ELR (cell line): ENCODE measurements around the gene HTRA2.

ENCODE experiments used
- DNase-seq: peaks from one replicate; pipeline ENCODE4 v3.0.0-alpha.2; 2015; ENCODE audit warnings: low read depth

Gene HTRA2

GRCh38 chr2:74562126-74562775 lies 32.5 kb downstream of the HTRA2 start:
- peak; percentile 29 for DNase-seq

DNA sequence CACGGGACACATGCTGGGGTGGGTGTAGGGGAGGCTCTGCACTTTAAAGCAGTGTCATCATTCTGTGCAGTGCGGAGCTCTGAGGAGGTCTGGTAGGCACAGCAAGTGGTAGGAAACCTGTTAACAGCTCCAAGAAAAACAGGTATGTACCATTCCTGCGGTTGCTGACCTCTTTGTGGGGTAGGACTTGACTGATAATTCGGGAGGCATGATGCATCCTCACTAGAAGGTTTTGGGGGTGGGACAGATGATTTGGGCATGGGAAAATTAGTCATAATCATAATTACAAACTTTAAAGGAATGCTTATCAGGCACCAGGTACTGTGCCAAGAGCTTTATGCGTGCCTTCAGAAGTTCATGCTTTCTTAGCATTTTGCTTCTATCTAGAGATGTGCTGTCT lies 34.5 kb downstream of the HTRA2 start:
- peak; percentile 71 for DNase-seq

DNA sequence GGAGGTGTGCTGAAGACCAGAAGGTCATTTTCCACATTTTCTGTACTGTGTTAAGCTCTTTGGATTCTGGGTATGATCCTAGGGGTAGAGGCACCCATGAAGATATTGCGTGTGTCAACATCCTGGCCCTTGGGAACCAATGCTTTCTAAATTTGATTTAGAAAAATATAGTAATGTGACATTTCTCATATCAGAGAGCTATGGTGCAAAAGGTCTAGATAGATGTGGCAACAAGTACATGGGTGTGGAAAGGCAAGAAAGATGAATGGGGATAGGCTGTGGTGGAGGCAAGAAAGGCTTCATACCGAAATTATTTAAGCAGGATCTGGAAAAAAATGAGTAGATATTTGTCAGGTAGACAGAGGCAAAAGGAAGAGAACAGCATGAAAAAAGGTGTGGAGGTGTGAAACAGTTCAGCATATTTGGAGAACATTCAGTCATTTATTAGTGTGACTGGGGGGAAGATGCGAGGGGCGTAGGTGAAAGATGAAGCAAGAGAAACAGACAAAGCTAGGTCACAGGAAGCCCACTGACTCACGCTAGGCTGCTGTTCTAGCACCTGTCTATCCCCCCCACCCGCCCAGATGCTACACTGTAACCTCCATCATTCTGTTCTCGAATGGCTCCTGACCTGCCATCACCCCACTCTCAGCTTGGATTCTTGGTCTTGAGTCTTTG lies 36.5 kb downstream of the HTRA2 start:
- no peak for DNase-seq

DNA sequence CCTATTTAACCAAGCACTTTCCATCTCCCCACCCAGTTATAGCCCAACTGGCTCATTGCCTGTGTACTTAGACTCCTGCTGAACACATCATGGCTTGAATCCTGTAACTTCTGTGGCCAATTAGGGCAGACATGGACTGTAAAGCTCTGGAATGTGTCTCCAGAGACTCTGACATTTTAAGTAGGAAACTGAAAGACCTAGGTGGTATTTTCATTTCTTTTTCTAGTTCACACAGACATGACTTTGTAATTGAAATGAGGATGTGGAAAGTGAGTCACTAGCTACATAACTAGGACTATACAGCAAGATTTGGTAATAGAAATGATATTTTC lies 37.0 kb downstream of the HTRA2 start:
- DNase-seq = peak; percentile 85

DNA sequence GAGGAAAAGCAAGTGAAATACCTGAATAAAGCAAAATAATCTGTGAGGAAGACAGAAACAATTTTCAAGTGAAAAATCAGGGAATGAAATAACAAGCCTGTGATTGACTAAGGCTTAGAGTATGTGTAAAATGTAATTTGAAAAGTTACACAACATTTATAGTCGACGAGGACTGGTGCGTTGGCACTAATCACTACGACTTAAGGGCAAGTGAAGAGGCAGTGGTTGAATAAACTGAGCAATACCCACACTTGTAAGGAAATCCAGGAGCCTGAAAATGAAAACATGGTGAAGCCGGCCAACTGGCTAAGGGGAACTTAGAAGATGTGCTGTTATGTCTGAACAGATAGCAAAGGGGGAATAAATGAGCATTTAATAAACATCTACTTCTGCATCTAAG lies 38.1 kb downstream of the HTRA2 start:
- peak; percentile 94 for DNase-seq

DNA sequence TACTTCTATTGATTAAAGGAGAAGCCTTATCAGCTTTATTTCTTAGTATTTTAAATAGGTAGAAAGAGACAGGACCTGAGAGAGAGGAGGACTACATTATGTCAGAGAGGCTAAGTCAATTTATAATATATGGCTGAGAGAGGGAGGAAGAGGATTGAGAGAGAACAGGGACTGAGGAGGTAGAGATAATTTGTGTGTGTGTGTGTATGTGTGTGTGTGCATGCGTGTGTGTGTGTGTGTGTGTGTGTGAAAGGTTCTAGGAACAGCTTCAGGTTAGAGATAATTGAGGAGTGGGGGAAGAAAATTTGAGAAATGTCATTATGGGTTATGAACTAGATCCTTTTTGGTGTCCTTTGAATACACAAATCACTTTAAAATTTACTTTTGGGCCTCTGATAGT lies 40.0 kb downstream of the HTRA2 start:
- no peak for DNase-seq

GRCh38 chr2:74571058-74571457 lies 41.3 kb downstream of the HTRA2 start:
- DNase-seq = no peak

DNA sequence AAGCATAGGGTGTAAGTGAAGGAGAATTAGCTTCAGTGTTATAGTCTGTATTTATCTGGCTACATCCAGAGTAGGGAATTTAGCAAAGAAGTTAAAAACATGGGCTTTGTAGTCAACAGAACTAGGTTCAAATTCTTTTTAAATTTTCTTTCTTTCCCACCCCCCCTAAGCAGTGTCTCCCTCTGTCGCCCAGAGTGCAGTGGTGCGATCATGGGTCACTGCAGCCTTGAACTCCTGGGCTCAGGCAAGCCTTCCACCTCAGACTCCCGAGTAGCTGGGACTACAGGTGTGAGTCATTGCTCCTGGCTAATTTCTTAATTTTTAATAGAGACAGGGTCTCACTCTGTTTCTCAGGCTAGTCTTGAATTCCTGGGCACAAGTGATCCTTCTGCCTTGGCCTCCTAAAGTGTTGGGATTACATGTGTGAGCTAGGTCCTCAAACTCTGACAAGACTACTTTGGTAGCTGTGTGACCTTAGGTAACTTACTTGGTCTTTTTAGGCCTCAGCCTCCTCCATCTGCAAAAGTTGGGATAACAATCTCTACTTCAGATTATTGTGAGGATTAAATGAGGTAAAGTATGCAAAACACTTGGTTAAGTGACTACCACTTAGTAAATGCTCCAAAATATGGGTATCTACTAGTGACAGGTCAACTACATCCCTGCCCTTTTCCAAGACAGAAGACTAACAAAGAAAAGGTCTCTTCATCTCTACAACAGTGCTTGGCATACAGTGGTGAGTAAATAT lies 42.6 kb downstream of the HTRA2 start:
- DNase-seq = no peak

GRCh38 chr2:74573747-74574562 lies 44.2 kb downstream of the HTRA2 start:
- peak; percentile 76 for DNase-seq

GRCh38 chr2:74575320-74575719 lies 45.6 kb downstream of the HTRA2 start:
- DNase-seq = no peak

GRCh38 chr2:74576211-74576862 lies 46.6 kb downstream of the HTRA2 start:
- DNase-seq = no peak

GRCh38 chr2:74576863-74577229 lies 47.1 kb downstream of the HTRA2 start:
- DNase-seq = no peak

DNA sequence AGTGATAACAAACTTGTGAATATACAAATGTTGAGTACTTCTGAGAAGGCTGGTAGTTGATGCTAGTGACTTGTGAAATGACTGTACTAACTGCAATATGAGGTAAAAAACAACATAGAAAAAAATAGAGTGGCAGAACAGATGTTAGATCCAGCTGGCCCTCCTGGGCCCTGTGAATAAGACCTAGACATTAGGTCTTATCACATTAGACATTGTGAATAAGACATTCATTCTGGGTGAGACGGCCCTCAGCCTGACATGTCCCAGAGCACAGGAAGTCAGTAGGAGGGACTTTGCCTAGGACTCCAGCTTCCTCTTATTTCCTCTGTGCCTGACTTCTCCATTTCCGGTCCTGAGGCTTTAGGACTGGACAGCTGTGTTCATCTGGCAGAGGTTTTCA lies 47.7 kb downstream of the HTRA2 start:
- peak; percentile 68 for DNase-seq

DNA sequence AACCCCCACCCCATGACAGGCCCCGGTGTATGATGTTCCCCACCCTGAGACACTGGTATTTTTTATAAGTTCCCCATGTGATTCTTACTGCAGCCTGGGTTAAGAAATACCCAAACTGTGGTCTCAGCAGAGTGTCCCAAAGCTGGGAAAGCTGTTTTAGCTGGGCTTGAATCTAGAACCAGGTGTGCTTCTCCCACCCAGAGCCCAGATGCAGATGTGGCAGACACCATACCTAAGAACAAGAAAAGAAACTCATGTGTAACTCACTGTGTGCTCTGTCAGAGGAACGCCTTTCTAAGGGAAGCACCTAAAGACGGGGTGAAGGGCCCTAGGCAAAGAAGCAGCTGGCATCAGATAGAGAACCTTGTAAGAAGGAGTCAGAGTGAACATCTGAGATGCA lies 48.7 kb downstream of the HTRA2 start:
- DNase-seq = no peak

GRCh38 chr2:74581463-74581862 lies 51.7 kb downstream of the HTRA2 start:
- no peak for DNase-seq

DNA sequence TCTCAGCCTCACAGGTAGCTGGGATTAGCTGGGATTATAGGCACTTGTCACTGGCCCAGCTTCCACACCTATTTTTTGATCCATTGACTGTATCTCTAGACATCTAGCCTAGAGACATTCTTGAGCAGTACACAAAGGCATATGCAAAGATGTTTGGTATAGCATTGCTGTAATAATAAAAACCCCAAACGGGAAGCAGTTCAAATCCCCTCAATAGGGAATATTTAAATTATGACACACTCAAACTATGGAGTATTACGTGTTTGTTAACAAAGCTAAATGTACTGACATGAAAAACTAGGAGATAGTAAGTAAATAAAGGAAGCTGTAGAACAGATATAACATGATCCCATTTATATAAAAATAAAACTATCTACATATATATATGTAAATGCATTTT lies 52.5 kb downstream of the HTRA2 start:
- DNase-seq = no peak
